Stimulated activated CD4-positive, alpha-beta T cell treated with anti-CD3 and anti-CD28 coated beads, Interleukin-2, amount 100 ng/mL, for 24 hours (primary cell): Measurements from ENCODE around the gene XAGE1A.
"Not testable (repeated sequence)": the region's sequence is repeated elsewhere in the genome, so short reads cannot be mapped to it uniquely, and the experiment has no call there.

Source experiments
- DNase-seq, 2 donors: peaks; one replicate each; pipeline ENCODE4 v3.0.0-alpha.2; 2020

Gene XAGE1A

GRCh38 chrX:52495545-52496418 lies at the start of gene XAGE1A:
Gene XAGE1A, plus strand, starts transcription at chrX:52495808. Its CDS starts 1,554 bp downstream, at chrX:52497362.
- not testable (repeated sequence) for DNase-seq

- DNase-seq = not testable (repeated sequence)
Measured at GRCh38 chrX:52452031-52452430, 43.6 kb upstream of the XAGE1A start.

DNA sequence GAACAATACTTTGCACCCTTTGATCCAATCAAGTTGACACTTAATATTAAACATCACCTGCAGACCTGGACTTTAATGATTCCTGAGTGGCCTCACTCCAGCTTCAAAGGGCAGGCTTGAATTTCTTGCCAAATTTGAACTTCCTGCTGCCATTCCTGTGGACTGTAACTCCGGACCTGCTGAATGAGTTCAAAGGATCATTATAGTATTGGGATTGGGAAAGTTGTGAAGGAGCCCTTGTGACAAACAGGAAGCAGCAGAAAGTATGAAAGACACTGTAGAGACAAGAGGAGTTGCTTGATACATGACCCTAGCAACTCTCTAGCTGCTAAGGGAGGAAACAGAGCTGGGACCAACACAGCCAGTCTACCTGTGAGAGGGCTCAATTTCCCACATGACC lies 24.3 kb upstream of the XAGE1A start:
- DNase-seq = not testable (repeated sequence)

DNA sequence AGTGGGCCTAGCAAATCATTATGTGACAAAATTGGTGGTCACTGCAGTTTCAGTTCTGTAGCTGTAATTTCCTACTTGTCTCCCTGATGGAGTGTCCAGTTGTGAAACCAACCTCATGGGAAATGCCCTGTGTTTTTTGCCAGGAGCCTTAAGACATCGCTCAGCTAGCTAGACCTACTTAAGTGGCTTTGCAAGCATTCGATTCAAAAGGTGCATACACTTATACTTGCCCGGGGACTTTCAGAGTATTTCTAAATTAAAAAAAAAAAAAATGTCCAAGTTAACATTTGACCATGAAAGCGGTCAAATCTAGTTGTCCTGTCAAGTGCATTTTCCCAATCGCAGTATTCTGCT lies 788 bp downstream of the XAGE1A start:
- DNase-seq = not testable (repeated sequence)

GRCh38 chrX:52501362-52501761 lies 5.8 kb downstream of the XAGE1A start:
- DNase-seq = not testable (repeated sequence)

DNA sequence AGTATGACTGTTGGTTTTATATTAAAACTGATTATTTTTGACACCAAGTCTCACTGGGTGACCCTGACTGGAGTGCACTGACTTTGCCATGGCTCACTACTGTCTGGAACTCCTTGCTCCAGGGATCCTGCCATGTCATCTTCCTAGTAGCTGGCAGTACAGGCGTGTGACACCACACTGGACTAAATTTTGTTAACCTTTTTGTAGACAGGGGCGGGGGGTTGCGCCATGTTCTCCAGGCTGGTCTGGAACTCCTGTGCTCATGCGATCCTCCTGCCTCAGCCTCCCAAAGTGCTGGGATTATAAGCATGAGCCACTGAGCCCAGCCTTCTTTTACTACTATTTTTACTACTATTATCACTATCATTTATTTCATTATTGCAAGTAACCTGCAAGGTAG lies 8.9 kb downstream of the XAGE1A start:
- DNase-seq = no peak

DNA sequence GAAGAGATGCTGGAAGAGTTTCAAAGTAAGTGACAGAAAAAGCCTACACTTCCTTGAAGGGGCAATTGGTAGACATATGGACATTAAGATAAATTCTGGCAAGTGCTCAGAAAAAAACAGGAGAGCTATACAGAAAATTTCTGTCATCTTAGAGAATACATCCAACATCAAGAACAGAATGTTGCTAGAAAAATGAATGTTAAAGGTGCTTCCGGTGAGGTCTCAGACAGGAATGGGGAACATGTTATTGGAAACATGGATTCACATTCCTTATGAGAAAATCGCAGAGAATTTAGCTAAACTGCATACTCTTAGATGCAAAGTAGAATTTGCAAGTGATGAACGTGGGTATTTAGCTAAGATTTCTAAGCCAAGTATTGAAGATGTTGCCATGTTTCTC lies 11.7 kb downstream of the XAGE1A start:
- DNase-seq = no peak

- no peak for DNase-seq
Measured at GRCh38 chrX:52509916-52510315, 14.3 kb downstream of the XAGE1A start.

GRCh38 chrX:52511126-52511525 lies 15.5 kb downstream of the XAGE1A start:
- DNase-seq = not testable (repeated sequence)

DNA sequence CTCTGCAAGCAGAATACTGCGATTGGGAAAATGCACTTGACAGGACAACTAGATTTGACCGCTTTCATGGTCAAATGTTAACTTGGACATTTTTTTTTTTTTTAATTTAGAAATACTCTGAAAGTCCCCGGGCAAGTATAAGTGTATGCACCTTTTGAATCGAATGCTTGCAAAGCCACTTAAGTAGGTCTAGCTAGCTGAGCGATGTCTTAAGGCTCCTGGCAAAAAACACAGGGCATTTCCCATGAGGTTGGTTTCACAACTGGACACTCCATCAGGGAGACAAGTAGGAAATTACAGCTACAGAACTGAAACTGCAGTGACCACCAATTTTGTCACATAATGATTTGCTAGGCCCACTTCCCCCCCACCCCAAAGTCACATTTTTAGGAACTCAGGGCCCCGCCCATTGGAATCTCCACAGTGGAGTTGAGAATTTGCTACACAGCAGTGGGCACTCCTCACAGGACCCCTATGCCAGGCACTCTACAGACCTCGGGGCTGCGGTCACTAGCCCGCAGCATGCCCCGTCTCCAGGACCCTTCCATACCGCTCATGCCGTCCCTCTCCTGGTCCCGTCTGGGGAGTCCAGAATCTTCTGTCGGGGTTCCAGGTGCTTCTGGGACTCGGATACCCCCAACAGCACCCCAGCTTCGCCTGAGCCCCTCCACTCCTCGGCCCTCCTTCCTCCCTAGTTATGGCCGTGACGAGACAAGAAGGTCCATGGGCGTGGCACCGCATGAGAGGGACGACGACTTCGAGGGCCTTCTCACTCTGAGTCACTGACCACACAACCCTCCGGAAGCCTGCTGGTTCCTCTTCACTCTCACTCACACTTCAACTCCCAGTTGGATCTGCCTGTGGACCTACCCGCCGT lies 20.7 kb downstream of the XAGE1A start:
- DNase-seq = not testable (repeated sequence)

- DNase-seq = not testable (repeated sequence)
Measured at GRCh38 chrX:52516987-52517325, 21.3 kb downstream of the XAGE1A start, which contains the start of gene XAGE1B. Gene XAGE1B, minus strand, starts transcription at chrX:52517063. Its CDS starts 1,536 bp downstream, at chrX:52515527.

DNA sequence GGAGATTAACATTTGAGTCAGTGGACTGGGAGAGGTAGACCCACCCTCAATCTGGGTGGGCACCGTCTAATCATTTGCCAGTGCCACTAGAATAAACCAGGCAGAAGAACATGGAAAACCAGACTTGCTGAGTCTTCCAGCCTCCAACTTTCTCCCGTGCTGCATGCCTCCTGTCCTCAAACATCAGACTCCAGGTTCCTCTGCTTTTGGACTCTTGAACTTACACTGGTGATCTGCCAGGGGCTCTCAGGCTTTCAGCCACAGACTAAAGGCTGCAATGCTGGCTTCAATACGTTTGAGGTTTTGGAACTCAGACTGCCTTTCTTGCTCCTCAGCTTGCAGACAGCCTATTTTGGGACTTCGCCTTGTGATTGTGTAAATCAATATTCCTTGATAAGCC lies 45.4 kb downstream of the XAGE1A start:
- not testable (repeated sequence) for DNase-seq

DNA sequence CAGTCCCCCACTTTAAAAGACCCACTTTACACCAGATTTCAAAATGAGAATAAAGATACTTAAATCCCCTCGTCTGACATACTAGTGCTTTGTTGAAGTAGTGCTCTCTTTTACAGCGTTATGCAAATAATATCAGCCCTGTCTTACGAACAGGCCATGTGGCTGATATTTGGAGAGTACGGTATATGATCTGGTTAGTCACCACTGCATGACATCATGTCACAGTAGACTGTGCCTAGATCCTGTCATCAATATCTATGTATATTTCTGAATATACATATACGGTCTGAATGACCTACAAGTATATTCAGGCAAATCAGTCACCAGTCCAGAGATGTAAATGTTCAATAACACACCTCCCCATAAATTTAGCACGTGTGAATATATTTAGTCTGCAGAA lies 46.7 kb downstream of the XAGE1A start:
- no peak for DNase-seq

DNA sequence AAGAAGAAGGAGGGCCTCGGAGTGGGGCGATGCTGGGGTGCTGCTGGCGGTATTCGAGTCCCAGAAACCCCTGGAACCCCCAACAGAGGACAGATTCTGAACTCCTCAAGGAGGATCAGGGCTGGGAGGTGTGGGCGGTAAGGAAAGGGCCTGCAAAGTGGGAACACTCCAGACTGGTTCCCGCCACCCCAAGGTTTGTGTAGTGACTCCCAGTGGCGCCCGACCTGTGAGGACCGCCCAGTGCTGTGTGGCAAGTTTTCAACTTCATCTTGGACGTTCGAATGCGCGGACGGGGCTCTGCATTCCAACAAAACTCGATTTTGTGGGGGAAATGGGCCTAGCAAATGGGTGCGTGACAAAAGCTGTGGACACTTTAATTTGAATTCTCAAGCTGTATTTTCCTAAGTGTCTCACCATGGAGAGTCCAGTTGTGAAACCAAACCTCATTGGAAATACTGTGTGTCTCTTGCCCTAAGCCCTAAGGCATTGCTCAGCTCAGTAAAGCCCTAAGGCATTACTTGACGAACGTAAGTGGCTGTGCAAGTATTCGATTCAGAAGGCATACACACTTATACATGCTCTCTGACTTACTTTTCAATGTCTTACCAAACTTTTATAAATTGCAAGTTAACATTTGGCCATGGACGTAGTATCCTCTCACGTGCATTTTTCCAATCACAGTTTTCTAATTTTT lies 48.7 kb downstream of the XAGE1A start:
- DNase-seq = no peak

GRCh38 chrX:52548769-52549168 lies 53.2 kb downstream of the XAGE1A start:
- not testable (repeated sequence) for DNase-seq
